ENCODE results near the gene TEX10.

The TEX10 gene

DNA sequence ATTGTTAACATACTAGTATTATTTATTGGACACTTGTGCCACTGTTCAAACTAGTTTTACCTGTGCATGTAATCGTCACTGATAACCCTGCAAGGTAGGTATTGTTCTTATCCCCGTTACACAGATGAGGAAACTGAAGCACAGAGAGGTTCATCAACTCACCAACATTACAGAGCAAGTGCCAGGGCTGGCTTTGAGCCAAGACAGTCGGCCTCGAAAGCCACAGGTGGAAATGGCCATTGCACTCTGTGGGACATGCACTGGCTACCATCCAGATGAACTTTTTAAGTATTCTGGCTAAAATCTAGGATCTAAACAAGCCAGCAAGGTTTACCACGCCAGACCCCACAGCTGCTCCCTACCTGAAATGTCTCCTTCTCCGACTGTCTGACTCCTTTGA lies 57.9 kb downstream of the TEX10 start:
- TF ChIP-seq, protein P1, sequence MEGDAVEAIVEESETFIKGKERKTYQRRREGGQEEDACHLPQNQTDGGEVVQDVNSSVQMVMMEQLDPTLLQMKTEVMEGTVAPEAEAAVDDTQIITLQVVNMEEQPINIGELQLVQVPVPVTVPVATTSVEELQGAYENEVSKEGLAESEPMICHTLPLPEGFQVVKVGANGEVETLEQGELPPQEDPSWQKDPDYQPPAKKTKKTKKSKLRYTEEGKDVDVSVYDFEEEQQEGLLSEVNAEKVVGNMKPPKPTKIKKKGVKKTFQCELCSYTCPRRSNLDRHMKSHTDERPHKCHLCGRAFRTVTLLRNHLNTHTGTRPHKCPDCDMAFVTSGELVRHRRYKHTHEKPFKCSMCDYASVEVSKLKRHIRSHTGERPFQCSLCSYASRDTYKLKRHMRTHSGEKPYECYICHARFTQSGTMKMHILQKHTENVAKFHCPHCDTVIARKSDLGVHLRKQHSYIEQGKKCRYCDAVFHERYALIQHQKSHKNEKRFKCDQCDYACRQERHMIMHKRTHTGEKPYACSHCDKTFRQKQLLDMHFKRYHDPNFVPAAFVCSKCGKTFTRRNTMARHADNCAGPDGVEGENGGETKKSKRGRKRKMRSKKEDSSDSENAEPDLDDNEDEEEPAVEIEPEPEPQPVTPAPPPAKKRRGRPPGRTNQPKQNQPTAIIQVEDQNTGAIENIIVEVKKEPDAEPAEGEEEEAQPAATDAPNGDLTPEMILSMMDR (conservative IDR thresholded peaks at IDR 0.05; ENCODE audit: low read depth), result no peak

DNA sequence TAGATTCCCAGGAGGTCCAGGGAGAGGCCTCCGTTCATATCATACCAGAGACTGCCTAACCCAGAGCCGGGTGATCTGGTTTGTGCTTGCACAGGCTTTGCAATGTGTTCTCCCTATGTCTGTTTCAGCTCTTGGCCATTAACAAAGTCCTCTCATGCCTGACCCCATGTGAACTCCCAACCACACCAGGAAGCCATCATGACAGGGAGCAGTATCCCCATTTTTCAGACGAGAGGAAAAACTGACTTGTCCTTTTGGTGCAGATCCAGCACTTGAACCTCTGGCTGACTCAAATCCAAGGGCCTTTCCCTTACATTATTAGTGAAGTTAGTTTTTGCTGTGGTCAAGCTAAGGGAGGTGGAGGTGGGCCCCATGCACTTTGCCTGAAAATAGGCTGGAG lies 58.4 kb downstream of the TEX10 start:
- DNase-seq (ENCODE audit: low spot score), result no peak
- POLR2A ChIA-PET (ENCODE audit: low non-redundant PET), result no interaction called here
- CTCF ChIA-PET, result interaction anchor here (0.6 to 0.8 kb wide), 2 partner anchors 14 to 1577 kb away, joined by 3 read pairs; no protein-coding TSS in a partner anchor
- TF ChIP-seq, protein P1 (conservative IDR thresholded peaks at IDR 0.05; ENCODE audit: low read depth), result no peak
- no peak overlapping the region for H3K27ac ChIP-seq

More for the DNA sequence above, 57.9 kb downstream of the TEX10 start:
- CTCF ChIA-PET, result interaction anchor here (0.6 to 0.8 kb wide), 2 partner anchors 14 to 1578 kb away, joined by 3 read pairs; no protein-coding TSS in a partner anchor
- no peak overlapping the region for H3K27ac ChIP-seq
- no peak for DNase-seq (ENCODE audit: low spot score)
- POLR2A ChIA-PET (ENCODE audit: low non-redundant PET), result no interaction called here

DNA sequence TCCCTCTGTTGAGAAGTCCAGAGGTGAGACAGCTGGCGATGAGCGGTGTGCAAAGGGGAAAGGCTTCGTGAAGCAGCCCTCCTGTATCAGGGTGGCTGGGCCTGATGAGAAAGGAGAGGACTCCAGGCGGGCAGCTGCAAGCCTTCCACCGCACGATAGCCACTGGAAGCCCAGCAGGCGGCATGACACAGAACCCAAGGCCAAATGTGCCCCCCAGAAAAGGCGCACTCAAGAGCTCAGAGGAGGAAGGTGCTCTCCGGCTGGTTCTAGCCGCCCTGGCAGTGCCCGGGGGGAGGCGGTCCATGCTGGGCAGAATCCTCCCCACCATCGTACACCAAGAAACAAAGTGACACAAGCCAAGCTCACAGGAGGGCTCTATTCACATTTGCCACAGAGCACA lies 60.3 kb downstream of the TEX10 start:
- TF ChIP-seq, protein P1 (conservative IDR thresholded peaks at IDR 0.05; ENCODE audit: low read depth), result no peak
- POLR2A ChIA-PET (ENCODE audit: low non-redundant PET), result no interaction called here
- no peak overlapping the region for H3K27ac ChIP-seq
- CTCF ChIA-PET, result interaction anchor here (0.7 kb wide), 1 partner anchor 22 kb away, joined by 3 read pairs; no protein-coding TSS in a partner anchor
- DNase-seq (ENCODE audit: low spot score), result no peak

DNA sequence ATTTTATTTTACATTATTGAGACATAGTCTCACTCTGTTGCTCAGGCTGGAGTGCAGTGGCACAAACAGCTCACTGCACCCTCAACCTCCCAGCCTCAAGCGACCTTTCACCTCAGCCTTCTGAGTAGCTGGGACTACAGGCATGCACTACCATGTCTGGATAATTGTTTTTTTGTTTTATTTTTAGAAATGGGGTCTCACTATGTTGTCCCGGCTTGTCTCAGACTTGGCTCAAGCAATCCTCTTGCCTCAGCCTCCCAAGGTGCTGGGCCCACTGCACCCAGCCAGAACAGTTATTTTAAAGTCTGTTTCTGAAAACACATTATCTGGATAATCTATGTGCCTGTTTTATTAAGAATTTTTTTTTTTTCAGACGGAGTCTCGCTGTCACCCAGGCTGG lies 62.0 kb downstream of the TEX10 start:
- TF ChIP-seq, protein P1 (conservative IDR thresholded peaks at IDR 0.05; ENCODE audit: low read depth), result no peak
- POLR2A ChIA-PET (ENCODE audit: low non-redundant PET), result interaction anchor here (0.6 to 0.7 kb wide), 2 partner anchors 12 to 277 kb away, joined by 3 to 8 read pairs; no protein-coding TSS in a partner anchor
- H3K27ac ChIP-seq, result no peak overlapping the region
- CTCF ChIA-PET, result no interaction called here
- DNase-seq (ENCODE audit: low spot score), result no peak

DNA sequence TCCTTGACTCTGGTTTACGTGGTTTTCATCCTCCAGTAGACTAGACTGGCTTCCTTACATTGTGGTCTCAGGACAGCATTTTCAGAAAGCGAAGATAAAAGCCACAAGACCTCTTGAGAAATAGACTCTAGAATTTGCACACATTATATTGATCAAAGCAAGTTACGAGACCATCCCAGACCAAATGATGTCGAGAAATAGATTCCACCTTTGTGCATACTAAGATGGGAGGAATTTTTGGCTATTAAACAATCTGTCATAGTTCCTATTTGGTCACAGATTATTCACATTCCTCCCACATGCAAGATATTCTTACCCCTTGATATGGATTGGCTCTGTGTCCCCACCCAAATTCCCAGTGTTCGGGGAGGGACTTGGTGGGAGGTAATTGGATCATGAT lies 65.6 kb downstream of the TEX10 start:
- CTCF ChIA-PET, result no interaction called here
- TF ChIP-seq, protein P1 (conservative IDR thresholded peaks at IDR 0.05; ENCODE audit: low read depth), result no peak
- POLR2A ChIA-PET (ENCODE audit: low non-redundant PET), result no interaction called here

DNA sequence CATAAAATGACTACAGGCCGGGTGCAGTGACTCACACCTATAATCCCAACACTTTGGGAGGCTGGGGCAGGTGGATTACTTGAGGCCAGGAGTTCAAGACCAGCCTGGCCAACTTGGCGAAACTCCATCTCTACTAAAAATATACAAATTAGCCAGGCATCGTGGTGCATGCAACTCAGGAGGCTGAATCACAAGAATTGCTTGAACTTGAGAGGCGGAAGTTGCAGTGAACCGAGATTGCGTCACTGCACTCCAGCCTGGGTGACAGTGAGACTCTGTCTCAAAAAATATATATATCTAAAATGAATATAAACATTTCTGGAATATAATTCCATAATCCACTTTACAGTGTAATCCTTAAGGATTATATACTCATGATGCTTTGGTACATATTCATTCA lies 66.5 kb downstream of the TEX10 start:
- POLR2A ChIA-PET (ENCODE audit: low non-redundant PET), result no interaction called here
- no peak for DNase-seq (ENCODE audit: low spot score)
- TF ChIP-seq, protein P1 (conservative IDR thresholded peaks at IDR 0.05; ENCODE audit: low read depth), result no peak
- CTCF ChIA-PET, result no interaction called here
- H3K27ac ChIP-seq, result no peak overlapping the region

More for the DNA sequence above, 65.6 kb downstream of the TEX10 start:
- no peak for DNase-seq (ENCODE audit: low spot score)
- H3K27ac ChIP-seq, result no peak overlapping the region

Measured in RWPE1 (cell line).